GM21528 (cell line): ENCODE results near the gene NFASC.

Source experiments
- ATAC-seq: cut with Tn5 transposase; IDR thresholded peaks from one replicate; pipeline ENCODE4 v1.9.1; 2021; ENCODE audit warnings: mild to moderate bottlenecking, moderate library complexity; ENCODE audit not compliant: unreplicated experiment, low FRiP score

NFASC gene

DNA sequence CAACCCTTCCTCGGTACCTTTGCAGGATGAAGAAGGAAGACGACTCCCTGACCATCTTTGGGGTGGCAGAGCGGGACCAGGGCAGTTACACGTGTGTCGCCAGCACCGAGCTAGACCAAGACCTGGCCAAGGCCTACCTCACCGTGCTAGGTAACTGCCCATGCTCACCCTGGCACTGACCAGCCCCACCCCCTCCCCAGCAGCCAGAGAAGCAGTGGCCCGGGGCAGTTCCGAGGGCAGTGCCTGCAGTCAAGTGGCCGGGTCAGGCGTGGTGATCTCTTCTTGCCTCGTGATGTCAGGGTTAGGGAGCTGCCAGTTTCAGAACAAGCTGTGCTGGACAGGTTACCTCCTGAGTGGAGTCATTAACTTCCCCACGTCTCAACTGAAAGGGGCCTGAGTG is 106.0 kb downstream of the NFASC start:
- no peak for ATAC-seq

- no peak for ATAC-seq
Observed at GRCh38 chr1:204977318-204977717, 106.7 kb downstream of the NFASC start.

DNA sequence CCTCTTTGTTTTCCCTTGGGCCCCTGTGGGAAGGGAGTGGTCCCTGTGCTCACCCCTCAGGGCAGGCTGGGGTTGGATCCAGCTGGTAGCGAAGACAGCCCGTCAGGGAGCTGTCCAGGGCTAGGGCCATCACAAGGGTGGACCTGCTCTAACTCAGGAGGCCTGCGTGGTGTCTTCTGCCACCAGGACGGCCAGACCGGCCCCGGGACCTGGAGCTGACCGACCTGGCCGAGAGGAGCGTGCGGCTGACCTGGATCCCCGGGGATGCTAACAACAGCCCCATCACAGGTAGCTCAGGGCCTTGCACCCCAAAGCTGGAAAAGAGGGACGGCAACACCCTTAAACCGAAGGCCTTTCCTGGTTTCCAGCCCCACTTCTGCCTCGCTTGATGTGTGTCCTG is 108.1 kb downstream of the NFASC start:
- ATAC-seq: no peak

- ATAC-seq: no peak
Observed at GRCh38 chr1:204979306-204979705, 108.6 kb downstream of the NFASC start.

- no peak for ATAC-seq
Observed at GRCh38 chr1:204979891-204980649, 109.4 kb downstream of the NFASC start.

DNA sequence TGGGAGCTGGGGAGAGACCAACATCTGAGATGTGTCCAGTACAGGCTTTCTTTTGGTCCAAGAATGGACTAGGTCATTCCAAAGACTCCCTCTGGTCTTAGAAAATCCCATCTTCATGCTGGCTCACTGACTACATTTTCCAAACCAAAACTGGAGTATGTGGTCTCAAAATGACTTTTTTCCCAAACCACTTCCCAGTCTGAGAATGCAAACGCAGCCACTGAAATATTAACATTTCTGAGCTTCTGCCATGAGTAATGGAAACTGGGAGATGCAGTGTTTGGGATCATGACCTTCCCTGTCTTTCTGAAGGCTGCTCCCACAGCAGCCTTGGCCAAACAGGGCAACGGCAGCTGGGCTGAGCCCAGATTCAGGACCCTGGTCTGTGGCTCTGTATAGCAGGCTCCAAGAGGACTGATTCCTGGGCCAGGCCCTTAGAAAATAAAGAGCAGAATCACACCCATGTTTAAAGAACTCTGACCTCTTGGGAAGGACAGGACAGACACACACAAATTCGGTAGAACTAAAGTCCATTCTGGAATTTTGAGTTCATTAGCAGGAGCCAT is 110.3 kb downstream of the NFASC start:
- no peak for ATAC-seq

- no peak for ATAC-seq
Observed at GRCh38 chr1:204983136-204983535, 112.5 kb downstream of the NFASC start.

DNA sequence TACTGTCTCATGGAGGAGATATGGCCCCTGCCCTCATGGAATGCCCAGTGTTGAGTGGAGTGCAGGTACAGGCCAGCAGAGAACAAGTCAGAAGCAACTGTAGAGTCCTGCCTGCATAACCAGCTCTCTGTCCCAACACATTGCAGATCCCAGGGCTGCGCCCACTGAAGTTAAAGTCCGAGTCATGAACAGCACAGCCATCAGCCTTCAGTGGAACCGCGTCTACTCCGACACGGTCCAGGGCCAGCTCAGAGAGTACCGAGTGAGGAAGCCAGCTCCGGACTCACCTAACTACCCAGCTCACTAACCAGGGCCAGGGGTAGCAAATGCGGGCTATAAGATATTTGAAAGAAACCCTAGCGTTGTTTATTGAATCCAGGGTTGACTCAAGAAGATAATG is 113.2 kb downstream of the NFASC start:
- no peak for ATAC-seq

- no peak for ATAC-seq
Observed at GRCh38 chr1:204984499-204984898, 113.8 kb downstream of the NFASC start.

DNA sequence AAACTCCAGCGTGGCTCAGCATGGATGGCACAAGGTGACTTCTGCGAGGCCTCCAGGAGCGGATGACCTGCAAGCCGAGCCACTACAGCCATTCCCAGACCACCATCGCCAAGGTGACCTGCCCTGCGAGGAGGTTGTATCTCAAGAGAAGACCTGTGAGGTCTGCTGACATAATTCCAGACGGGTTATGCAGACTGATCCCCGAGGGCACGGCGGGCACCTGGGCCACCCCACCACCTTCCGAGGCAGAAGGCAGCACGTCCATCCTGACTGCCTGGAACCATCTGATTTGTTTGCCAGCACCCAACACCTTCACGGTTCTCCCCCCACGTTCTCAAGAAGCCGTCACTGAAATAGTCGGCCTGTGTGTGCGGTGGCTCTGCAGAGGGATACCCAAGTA is 115.5 kb downstream of the NFASC start:
- ATAC-seq: no peak

DNA sequence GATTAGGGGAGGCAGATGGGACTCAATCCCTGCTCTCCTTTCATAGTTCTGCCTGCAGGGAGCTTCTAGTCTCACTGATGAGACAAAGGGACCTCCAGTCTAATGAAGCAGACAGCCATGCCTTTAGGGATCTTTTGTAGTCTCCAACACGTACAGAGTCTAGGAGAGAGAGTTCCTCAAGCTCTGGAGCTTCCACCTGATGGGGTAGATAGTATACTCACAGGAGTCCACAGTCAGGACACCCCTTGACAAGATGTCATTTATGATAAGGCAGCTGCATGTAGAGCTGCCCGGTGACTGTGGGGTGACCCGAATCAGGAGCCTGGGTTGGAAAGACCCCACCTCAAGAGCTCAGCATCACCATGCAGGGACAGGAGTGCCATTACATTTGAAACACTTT is 117.0 kb downstream of the NFASC start:
- no peak for ATAC-seq

DNA sequence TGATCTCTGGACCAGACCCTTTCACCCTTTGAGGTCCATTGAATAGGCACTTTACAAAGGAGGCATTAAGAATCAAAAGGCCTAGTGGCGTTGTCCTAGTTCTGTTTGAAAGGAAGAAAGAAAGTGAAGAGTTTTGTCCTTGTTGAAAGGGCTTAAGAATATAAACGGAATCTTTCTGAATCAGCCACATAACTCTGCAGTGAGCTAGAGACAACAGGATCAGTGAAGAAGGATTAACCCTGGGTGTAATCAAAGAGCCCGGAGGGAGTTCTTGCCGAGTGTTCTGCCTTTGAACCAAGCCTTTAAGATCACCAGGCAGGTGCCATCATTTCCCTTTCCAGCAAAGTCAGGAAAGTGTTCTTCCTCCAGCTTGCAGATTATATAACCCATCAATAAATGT is 117.5 kb downstream of the NFASC start:
- ATAC-seq: no peak

DNA sequence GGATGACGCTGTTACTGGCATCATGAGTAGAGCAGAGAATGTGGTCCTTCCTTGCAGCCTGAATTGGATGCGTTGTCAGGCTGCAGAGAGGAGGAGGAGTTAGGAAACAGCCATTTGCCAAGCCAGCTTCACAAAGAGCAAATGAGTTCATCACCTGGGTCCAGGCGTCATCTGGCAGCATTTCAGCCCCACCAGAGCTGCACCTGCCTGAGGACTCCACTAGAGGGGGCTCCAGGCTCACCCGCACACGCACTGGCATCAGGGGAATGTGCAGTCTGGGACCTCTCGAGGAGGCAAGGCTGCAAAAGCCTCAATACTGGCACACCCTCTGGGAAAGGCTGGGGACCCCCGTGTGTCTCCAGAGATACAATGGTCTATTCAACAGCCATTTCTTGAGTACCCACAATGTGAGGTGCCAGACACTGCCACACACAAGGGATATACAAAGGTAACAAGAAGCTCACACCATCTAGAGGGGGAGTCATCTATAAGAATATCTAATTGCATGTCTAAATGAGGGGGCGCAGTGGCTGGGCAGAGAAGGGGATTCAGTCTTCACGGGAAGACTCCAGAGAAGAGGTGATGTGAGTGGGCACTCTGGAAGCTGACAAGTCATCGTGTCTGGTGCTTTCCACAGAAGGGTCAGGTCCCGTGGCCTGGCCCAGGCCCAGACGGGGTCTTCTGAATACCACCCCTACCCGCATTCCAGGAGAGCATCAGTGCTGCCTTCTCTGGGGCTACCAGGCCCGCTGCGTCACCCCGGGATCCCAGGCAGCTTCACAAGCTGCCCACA is 118.8 kb downstream of the NFASC start:
- ATAC-seq: no peak

GRCh38 chr1:204990059-204990664 is 119.5 kb downstream of the NFASC start:
- ATAC-seq: no peak

DNA sequence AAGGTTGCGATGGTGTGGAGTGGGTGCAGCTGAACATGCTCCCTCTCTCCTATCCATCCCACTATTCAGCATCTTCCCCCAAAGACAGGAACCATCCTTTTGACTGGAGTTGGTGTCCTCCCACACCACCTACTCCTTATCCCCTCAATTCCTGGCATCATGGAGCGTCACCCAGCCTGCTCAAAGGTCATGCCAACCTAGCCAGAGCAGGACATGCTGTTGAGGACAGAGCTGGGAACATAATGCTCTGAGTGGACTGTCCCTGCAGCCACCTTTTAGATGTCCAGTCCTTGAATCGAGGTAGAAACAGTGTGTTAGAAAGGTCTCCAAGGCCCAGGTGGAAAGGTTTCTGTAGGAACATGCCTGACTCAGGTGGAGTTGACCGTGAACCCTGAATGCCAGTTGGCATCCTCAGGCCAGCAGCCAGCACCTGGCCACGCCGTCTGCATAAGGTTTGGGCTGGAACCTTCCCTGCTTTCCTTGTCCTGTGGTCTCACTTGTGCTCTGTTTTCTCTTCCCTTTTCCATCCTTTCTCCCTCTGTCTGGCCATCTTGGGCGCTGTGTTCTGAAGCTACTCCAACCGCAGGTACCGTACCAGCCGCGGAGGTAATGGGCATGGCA is 120.2 kb downstream of the NFASC start:
- ATAC-seq: no peak

DNA sequence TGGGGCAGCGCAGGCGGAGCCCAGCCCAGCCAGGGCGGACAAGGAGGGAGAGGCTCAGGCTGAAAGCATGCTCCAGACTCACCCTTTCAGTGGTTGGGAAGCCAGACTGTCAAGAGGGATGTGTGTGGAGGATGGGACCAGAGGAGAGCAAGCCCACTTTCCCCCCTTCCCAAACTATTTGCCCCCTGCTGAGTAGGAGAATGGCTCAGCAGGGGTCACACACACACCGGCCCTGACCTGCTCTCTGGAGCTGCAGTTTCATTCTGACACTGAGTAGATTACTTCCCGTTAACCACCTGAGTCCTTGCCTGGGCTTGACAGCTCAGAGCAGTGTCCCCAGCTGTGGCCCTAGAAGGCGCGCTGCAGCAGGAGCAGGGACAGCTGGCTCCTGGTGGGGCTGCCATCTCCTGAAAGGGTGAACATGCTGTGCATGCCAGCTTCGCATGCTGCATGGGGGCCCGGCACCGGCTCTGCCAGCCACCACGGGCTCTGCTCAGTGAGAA is 120.7 kb downstream of the NFASC start:
- no peak for ATAC-seq

DNA sequence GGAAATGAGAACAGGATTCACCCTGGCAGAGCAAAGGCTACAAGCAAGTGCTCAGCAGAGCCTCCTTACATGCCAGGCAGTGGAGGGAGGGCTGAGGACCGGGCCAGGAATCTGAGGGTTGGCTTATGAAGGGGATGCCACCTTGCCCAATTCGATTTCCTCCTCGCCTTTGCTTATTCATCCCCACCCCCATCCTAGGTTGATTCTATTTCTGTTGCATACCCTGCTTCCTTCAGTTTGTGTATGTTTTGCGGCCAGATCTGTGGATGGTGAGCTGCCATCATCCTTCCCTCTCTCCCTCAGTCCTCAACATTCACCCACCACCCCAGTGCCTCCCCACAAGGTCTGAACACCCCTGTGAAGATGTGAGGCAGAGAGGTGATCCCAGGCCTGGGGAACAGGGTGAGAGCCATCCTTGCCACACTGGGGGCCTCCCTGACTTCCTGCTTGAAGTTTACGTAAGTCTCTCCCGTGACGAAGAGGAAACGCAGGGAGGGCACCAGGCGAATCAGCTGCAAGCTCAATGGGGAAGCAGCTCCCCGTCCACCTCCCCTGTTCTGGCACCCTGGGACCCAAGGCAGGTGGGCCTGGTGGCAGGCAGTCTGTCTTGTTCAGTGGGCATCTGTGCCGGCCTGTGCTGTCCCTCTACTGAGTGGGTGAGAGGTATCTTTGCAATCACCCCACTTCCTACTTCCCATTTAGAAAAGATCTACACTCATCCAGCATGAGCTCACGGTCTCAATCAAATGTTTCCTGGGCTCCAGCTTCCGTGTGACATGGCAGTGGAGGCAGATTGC is 121.7 kb downstream of the NFASC start:
- ATAC-seq: no peak

DNA sequence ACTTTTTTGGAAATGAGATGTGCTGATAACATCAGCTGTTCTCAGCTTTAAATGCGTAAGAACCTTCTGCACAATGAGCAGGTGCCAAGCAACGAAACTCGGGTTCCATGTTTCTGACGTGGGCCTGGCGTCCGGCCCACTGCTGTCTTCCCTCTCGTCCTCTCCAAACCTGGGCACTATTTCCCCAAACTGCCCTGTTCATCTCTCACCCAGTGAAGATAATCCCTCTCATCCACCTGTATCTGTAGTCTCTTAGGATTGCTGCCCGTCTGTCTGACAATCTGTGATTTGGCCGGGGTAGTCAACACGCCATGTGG is 122.3 kb downstream of the NFASC start:
- no peak for ATAC-seq

DNA sequence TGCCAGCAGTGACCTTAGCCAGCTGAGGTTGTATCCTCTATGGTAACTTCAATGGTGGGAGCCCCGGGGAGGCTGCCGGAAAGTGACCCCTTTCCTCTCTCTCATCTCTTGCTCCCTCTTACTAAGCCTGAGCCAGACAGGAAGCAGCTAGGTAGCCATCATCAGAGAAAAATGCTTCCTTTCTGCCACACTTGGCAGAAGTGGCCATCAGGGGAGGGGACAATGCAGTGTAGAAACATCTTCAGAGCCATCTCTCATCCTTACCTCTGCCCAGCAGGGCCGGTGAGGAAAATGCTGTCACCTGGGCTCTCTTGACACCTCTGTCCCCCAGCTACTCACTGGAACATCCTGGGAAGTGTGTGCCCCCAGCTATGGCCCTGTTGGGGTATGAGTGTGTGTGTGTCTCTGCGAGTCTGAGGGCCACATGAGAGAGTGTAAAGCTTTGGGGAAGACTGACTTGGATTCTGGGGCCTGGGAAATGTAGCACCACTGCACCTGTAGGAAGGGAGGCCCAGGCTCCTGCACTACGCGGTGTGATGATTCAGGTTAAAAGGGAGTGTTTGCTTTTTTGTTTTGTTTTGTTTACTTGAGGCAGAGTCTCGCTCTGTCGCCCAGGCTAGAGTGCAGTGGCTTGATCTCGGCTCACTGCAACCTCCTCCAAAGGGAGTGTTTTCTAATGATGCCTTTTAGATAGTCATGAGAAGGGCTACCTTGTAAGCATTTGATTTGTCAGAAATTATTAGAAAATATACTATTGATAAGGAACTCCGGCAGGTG is 123.6 kb downstream of the NFASC start:
- no peak for ATAC-seq
